Sigmoid colon (tissue), 4 donors: Measurements from ENCODE around the gene ATOX1.

Source experiments
- CTCF ChIP-seq, 4 experiments: fragments of 450-650 bp in 3 of 4; fragments of 200-600 bp in 1 of 4; IDR thresholded peaks; one replicate each; pipeline ENCODE4 v1.5.1; 2016 to 2019; ENCODE audit warnings: antibody characterized with exemption in 4 of 4, mild to moderate bottlenecking in 3 of 4, moderate library complexity in 2 of 4
- EP300 ChIP-seq, 4 donors: sonication (generic); formaldehyde crosslinking; IDR thresholded peaks; one replicate each; pipeline ENCODE4 v1.6.1; 2017; ENCODE audit warnings: antibody characterized with exemption in 4 of 4
- POLR2A ChIP-seq, 2 donors: fragments of 450-650 bp; IDR thresholded peaks; one replicate each; pipeline ENCODE4 v1.6.1; 2016; ENCODE audit warnings: antibody characterized with exemption in 2 of 2, mild to moderate bottlenecking in 2 of 2, moderate library complexity in 2 of 2
- POLR2AphosphoS5 ChIP-seq, 4 donors: sonication (generic); formaldehyde crosslinking; IDR thresholded peaks; one replicate each; pipeline ENCODE4 v1.6.1; 2017; ENCODE audit warnings: antibody characterized with exemption in 4 of 4

- TF ChIP-seq CTCF (IDR thresholded peaks at IDR 0.05) (no peak), POLR2A (IDR thresholded peaks at IDR 0.05) (no peak), POLR2AphosphoS5 (IDR thresholded peaks at IDR 0.05) (no peak), EP300 (IDR thresholded peaks at IDR 0.05) (no peak)
Observed at GRCh38 chr5:151758141-151758429, 346 bp downstream of the ATOX1 start.
